ENCODE data around the gene TAGLN.

The TAGLN gene

GRCh38 chr11:117230999-117231841, 32.0 kb downstream of the TAGLN start:
- no peak for DNase-seq (ENCODE audit: low spot score)

- DNase-seq (ENCODE audit: low spot score), result no peak
These were observed 32.6 kb downstream of the TAGLN start, which contains the start of gene PCSK7 for GRCh38 chr11:117231842-117232091. Gene PCSK7 (minus strand): TSS chr11:117232073. CDS start chr11:117229844, 2,229 bp downstream.

- DNase-seq (ENCODE audit: low spot score), result peak; percentile 76
These were observed 33.1 kb downstream of the TAGLN start, which contains the start of gene RNF214 for GRCh38 chr11:117232092-117232878. Gene RNF214 (plus strand): TSS chr11:117232671. CDS start chr11:117234273, 1,602 bp downstream.

- no peak for DNase-seq (ENCODE audit: low spot score)
These were observed 33.8 kb downstream of the TAGLN start for GRCh38 chr11:117232911-117233409.

GRCh38 chr11:117238221-117238620, 39.1 kb downstream of the TAGLN start:
- DNase-seq (ENCODE audit: low spot score), result no peak

GRCh38 chr11:117239295-117239694, 40.1 kb downstream of the TAGLN start:
- no peak for DNase-seq (ENCODE audit: low spot score)

- DNase-seq (ENCODE audit: low spot score), result no peak
These were observed 49.2 kb downstream of the TAGLN start for GRCh38 chr11:117248341-117248740.

GRCh38 chr11:117249571-117249970, 50.4 kb downstream of the TAGLN start:
- no peak for DNase-seq (ENCODE audit: low spot score)

GRCh38 chr11:117251506-117251905, 52.3 kb downstream of the TAGLN start:
- no peak for DNase-seq (ENCODE audit: low spot score)

- no peak for DNase-seq (ENCODE audit: low spot score)
These were observed 56.8 kb downstream of the TAGLN start for GRCh38 chr11:117255966-117256365.

- no peak for DNase-seq (ENCODE audit: low spot score)
These were observed 57.4 kb downstream of the TAGLN start for GRCh38 chr11:117256573-117256972.
